ENCODE results near the gene RASD2.

Gene RASD2

DNA sequence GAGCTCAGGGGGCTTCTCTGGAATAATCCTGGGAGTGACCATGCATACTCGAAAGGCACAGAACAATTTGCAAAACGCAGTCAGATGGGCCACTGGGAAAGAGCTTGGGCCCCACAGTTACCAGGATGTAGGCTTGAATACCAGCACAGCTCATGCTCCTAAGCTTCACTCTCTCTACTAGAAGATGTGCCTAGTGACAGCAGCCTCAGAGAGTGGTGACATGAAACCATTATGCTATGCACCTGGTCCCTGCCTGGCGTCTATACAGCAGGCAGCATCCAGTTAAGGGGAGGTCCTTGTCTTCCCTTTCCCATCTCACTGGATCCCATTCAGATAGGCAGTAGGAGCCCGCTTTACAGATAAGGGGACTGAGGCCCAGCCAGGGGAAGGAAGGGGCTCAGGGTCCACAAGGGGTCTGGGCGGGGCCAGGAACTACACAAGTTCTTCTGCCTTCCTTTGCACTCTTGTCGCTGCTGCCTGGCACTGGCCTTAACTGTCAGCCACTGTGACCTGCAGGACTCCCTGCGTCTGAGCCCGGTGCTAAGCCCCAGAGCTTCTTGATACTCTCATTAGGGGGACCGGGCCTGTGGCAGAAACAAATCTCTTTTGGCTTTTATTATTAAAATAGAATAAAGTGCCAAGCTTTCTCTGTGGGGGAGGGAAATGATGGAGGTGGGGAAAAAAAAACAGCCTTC is 21.2 kb upstream of the RASD2 start:
- TF ChIP-seq, protein P1, sequence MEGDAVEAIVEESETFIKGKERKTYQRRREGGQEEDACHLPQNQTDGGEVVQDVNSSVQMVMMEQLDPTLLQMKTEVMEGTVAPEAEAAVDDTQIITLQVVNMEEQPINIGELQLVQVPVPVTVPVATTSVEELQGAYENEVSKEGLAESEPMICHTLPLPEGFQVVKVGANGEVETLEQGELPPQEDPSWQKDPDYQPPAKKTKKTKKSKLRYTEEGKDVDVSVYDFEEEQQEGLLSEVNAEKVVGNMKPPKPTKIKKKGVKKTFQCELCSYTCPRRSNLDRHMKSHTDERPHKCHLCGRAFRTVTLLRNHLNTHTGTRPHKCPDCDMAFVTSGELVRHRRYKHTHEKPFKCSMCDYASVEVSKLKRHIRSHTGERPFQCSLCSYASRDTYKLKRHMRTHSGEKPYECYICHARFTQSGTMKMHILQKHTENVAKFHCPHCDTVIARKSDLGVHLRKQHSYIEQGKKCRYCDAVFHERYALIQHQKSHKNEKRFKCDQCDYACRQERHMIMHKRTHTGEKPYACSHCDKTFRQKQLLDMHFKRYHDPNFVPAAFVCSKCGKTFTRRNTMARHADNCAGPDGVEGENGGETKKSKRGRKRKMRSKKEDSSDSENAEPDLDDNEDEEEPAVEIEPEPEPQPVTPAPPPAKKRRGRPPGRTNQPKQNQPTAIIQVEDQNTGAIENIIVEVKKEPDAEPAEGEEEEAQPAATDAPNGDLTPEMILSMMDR (IDR thresholded peaks at IDR 0.05; ENCODE audit: control insufficient read depth, insufficient read depth, low read depth, low read length, missing control alignments) = no peak
- DNase-seq (ENCODE audit: low read depth) = no peak
- no peak overlapping the region for H3K4me3 ChIP-seq (ENCODE audit: control insufficient read depth, low read depth, low read length)

- TF ChIP-seq, protein P1 (IDR thresholded peaks at IDR 0.05; ENCODE audit: control insufficient read depth, insufficient read depth, low read depth, low read length, missing control alignments) = no peak
- no peak overlapping the region for H3K4me3 ChIP-seq (ENCODE audit: control insufficient read depth, low read depth, low read length)
- no peak for DNase-seq (ENCODE audit: low read depth)
These were observed 19.0 kb upstream of the RASD2 start for GRCh38 chr22:35521358-35522224.

GRCh38 chr22:35522225-35523149 is 18.1 kb upstream of the RASD2 start:
- no peak for DNase-seq (ENCODE audit: low read depth)
- H3K4me3 ChIP-seq (ENCODE audit: control insufficient read depth, low read depth, low read length) = no peak overlapping the region
- TF ChIP-seq, protein P1 (IDR thresholded peaks at IDR 0.05; ENCODE audit: control insufficient read depth, insufficient read depth, low read depth, low read length, missing control alignments) = no peak

GRCh38 chr22:35523167-35523947 is 17.3 kb upstream of the RASD2 start:
- no peak overlapping the region for H3K4me3 ChIP-seq (ENCODE audit: control insufficient read depth, low read depth, low read length)
- TF ChIP-seq, protein P1 (IDR thresholded peaks at IDR 0.05; ENCODE audit: control insufficient read depth, insufficient read depth, low read depth, low read length, missing control alignments) = no peak
- no peak for DNase-seq (ENCODE audit: low read depth)

DNA sequence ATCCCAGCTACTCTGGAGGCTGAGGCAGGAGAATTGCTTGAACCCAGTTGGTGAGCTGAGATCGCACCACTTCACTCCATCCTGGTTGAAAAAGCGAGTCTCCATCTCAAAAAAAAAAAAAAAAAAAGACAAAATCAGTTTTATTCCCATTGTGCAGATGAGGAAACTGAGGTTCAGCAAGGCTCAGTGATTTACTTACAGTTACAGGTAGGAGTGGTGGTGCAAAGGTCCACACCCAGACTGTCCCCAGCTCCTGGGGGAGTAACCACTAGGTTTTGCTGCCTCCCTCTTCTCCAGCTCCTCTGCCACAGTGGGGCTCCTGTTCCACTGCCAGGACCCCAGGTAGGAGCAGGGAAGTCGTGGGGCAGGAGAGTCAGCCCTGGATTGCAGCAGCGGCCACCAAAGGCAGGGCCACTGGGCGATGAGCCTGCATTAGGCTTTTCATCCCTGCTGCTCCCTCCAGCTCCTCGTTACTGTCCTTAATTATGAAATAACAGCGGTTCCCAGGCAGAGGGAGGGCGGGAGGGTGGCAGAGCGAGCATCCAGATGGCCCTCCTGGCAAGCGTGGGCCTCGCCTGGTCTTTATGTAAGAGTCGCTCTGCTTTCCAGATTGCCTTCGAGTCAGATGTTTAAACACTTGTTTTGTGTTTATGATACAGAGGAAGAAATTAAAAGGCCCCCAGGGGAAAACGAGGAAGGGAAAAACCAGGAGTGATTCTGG is 15.5 kb upstream of the RASD2 start:
- TF ChIP-seq, protein P1 (IDR thresholded peaks at IDR 0.05; ENCODE audit: control insufficient read depth, insufficient read depth, low read depth, low read length, missing control alignments) = no peak
- H3K4me3 ChIP-seq (ENCODE audit: control insufficient read depth, low read depth, low read length) = no peak overlapping the region
- no peak for DNase-seq (ENCODE audit: low read depth)
